ENCODE data around the gene POLE2.
A peak's percentile ranks its signal among the peaks of the same experiment; 100 is the strongest.
"Not testable (repeated sequence)": the region's sequence is repeated elsewhere in the genome, so short reads cannot be mapped to it uniquely, and the experiment has no call there.

Gene POLE2

DNA sequence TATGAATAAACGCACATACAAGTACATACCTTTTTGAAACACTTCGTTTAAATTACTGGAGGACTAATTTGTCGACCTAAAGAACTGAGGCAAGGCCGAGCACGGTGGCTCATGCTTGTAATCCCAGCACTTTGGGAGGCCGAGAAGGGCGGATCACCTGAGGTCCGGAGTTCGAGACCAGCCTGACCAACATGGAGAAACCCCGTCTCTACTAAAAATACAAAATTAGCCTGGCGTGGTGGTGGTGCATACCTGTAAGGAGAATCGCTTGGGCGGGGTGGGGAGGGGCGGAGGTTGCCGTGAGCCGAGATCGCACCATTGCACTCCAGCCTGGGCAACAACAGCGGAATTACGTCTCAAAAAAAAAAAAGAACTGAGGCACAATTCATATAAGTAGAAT is 68.7 kb downstream of the POLE2 start:
- DNase-seq (ENCODE audit: low spot score): not testable (repeated sequence)

DNA sequence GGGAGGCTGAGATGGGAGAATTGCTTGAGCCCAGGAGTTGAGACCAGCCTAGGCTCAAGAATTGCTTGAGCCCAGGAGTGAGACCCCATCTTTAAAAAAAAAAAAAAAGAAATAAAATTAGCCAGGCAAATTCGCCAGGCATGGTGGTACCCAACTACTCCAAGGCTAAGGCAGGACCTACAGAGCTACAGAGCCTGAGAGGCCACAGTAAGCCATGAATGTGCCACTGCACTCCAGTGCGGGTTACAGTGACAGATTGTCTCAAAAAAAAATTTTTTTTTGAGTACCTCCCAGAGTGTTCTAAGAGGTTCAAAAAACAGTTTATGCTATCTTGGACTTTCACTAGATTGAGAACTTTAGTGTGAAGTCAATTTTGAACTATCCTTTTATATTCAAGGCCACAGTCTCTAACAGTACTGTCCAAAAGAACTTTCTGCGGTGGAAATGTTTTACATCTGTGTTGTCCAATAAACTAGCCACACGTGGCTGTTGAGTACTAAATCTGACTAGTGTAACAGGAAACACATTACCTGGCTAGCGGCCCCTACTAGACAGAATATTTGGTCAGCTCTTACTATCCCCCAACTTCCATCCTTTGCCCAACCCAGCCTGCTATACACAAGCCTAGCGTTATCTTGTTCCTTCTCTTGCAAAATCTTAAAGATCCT is 70.0 kb downstream of the POLE2 start:
- no peak for DNase-seq (ENCODE audit: low spot score)

DNA sequence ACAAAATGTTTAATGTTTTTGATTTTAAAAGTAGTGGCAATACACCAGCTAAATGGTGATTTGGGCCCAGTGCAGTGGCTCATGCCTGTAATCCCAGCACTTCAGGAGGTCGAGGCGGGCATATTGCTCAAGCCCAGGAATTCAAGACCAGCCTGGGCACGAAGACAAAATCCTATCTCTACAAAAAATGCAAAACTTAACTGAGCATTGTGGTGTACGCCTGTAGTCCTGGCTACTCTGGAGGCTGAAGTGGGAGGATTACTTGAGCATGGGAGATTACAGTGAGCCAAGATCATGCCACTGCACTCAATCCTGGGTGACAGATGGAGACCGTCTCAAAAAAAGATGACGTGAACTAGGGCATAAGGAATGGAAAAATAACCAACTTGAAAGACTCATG is 72.2 kb downstream of the POLE2 start:
- DNase-seq (ENCODE audit: low spot score): no peak

DNA sequence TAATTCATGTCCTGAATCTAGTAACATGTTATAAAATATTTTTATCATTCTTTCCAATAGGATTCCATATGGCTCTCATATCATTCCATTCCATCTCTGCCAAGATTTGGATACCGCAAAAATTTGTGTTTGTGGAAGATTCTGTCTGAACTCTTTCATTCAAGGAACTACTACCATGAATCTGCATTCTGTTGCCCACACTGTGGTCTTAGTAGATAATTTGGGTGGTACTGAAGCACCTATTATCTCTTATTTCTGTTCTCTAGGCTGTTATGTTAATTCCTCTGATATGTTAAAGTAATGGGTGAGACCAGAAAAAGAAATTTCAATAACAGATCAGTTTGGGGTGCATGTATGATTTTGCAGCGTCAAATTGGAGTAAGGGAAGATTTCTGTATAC is 73.8 kb downstream of the POLE2 start:
- no peak for DNase-seq (ENCODE audit: low spot score)

DNA sequence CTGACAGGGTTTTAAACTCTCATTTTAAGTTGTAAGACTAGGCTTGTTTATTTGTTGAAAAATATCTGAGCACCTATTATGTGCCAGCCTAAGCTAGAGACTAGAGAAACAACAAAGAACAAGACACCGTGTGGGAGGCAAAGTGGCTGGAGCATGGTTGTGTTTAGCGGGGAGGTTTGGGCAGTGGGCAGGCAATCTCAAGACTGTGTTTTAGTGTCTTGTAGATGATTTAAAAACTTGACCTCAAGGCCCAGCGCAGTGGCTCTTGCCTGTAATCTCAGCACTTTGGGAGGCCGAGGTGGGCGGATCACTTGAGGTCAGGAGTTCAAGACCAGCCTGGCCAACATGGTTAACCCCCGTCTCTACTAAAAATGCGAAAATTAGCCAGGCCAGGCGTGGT is 75.3 kb downstream of the POLE2 start:
- no peak for DNase-seq (ENCODE audit: low spot score)

DNA sequence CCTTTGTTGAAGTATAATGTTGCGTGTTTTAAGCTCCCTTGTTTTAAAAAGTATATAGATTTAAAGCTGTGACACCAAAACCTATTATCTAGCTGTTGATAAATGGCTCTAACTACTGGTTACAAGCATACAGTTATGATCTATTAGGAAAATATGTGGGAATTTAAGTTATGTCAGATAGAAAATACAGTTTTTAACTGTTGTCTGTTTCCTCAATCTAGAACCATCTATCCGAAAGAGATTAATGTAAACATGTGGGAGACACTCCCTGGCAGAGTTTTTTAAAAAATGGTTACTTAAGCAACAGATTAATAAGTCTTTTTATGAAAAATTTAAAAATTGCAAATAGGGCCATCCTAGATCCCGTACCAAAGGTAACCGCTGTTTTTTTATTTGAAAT is 75.8 kb downstream of the POLE2 start:
- no peak for DNase-seq (ENCODE audit: low spot score)

DNA sequence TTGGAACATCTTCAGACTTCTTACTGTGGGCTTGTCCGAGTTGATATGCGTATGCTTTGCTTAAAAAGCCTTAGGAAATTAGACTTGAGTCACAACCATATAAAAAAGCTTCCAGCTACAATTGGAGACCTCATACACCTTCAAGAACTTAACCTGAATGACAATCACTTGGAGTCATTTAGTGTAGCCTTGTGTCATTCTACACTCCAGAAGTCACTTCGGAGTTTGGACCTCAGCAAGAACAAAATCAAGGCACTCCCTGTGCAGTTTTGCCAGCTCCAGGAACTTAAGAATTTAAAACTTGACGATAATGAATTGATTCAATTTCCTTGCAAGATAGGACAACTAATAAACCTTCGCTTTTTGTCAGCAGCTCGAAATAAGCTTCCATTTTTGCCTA is 80.4 kb downstream of the POLE2 start:
- DNase-seq (ENCODE audit: low spot score): no peak

DNA sequence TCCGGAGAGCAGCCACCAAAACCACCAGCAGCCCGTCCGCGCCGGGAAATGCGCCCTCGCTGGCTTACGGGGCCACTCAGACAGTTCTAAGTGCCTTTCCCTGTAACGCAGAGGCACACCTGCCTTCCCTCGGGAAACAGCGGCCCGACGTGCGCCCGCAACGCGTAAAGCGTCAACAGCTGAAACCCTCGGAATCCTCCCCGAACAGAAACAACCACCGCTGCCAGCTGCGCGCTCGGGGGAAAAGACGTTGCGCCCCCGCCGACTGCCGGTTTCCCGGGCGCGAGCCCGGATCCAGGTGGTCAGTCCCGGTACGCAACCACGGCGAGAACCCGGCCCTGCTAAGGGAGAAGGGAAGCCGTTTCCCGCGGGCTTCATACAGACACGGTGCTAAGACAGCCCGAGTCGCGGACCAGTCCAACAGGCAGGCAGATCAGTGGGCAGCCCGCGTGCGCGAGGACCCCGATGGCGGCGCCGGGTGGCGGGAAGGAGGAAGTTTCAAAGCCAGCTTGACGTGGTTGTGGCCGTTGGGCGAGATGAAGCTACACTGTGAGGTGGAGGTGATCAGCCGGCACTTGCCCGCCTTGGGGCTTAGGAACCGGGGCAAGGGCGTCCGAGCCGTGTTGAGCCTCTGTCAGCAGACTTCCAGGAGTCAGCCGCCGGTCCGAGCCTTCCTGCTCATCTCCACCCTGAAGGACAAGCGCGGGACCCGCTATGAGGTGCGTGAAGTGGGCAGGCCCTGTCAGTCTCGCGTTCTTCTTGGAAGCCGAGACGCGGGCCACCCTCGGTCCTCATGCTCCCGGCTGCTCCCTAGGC is 89.3 kb downstream of the POLE2 start, which contains the start of gene LRR1:
TSS of gene LRR1 (plus strand) at position 456 of the 816 bp plus-strand sequence. CDS start at position 537, 81 bp downstream.
- DNase-seq (ENCODE audit: low spot score): peak; percentile 80

DNA sequence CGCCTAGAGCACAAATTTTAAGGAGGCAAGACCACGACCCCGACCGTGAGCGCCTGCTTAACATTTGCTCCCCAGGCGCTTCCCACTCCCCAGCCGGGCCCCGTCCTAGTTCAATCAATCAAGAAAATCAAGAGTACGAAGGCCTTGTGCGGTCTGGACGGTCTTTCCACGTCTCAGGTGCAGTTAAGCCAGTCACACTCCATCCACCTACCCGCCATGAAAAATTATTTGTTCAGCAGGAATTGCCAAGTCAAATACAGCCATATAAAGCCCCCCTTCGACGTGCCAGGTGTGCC is 89.9 kb downstream of the POLE2 start:
- no peak for DNase-seq (ENCODE audit: low spot score)

DNA sequence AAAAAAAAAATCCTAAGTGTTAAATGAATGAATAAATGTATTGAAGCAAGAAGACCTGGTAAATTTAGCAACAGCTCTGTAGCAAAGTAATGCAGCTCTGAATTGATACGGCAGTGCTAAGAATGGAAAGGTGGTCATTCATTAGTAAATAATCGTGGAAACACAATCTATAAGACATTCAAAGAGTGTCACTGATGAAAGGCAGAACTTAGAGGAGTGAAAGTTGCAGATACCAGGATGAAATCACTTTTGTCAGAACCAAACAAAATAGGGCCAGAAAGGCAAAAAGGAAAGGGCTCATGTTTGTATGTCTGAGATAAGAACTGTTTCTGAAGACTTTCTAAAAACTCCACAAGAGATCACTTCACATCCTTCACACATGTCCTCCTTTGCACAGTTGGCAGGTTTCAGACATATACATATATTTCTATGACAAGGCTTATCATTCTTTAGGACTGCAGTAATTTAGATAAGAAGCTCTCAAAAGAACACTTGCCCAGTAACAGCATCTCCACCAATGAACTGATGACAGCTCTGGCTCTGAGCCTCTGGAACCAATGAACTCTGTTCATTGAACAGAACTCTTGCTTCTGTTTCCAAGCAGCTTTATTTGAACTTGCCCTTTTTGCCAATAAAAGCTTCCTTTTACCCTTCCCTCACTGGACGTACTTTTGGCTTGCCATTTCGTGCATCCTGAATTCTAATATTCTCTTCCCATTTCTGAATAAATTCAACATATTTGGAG is 93.5 kb downstream of the POLE2 start:
- peak; percentile 37 for DNase-seq (ENCODE audit: low spot score)
